Measurements from ENCODE around the gene TENM4. TPM values are rescaled to one million over a fixed set of nuclear protein-coding genes. Genes with fewer than 3 reads are reported as not detected.

Gene TENM4
- total RNA-seq, 2 experiments from 2014 or later: not detected

DNA sequence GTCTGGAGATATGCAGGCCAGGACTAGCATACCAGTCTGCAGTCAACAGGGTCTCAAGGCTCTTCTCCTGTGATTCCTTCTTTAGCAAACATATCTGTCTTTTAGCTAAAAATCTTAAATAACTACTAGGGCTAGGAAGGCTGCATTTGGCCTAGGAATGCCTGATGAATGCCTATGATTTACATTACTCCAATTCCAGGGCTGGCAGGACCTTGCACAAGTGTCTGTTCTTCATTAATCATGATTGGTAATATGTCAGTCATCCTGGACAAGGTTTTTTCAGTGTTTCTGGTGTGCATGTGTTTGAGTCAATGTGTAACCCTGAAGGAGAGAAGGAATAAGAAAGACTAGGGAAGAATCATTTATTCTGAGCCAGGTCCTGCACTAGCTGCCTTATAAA, 585.7 kb downstream of the TENM4 start:
- Mint-ChIP-seq H3K4me3 (no peak overlapping the region), H3K36me3 (no peaks in the 10 kb centered on the region), H3K4me1 (no peaks in the 10 kb centered on the region), H3K27me3 (peaks cover 3% of the 10 kb centered on the region), H3K9me3 (no peaks in the 10 kb centered on the region), H3K27ac (no peak overlapping the region)
- POLR2A ChIA-PET: no interaction called here
- DNase-seq: no peak
- no peak for ATAC-seq (ENCODE audit: low read depth)

DNA sequence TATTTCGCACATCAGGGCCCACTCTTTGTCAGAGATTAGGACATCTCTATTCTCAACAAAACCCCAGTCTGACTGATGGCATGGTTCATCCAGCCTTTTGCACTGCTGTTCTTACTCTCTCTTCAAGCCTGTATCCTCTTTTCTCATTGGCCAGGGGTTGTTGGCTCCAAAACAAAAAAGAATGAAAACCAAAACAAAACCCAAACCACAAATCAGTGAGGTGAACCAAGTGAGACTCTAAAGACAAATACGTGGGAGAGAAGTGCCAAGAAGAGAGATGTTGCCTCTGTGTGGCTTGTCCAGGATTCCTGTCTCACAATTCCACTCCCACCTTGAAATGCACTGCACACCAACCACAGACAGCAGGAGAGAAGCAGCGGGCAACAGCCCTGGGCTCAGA, 587.3 kb downstream of the TENM4 start:
- no peaks in the 10 kb centered on the region for H3K36me3 Mint-ChIP-seq
- peaks cover 3% of the 10 kb centered on the region for H3K27me3 Mint-ChIP-seq
- ATAC-seq (ENCODE audit: low read depth) (no peak), DNase-seq (no peak)
- no peaks in the 10 kb centered on the region for H3K4me1 Mint-ChIP-seq
- POLR2A ChIA-PET: no interaction called here
- no peak overlapping the region for H3K4me3 Mint-ChIP-seq
- H3K9me3 Mint-ChIP-seq: no peaks in the 10 kb centered on the region
- H3K27ac Mint-ChIP-seq: no peak overlapping the region

DNA sequence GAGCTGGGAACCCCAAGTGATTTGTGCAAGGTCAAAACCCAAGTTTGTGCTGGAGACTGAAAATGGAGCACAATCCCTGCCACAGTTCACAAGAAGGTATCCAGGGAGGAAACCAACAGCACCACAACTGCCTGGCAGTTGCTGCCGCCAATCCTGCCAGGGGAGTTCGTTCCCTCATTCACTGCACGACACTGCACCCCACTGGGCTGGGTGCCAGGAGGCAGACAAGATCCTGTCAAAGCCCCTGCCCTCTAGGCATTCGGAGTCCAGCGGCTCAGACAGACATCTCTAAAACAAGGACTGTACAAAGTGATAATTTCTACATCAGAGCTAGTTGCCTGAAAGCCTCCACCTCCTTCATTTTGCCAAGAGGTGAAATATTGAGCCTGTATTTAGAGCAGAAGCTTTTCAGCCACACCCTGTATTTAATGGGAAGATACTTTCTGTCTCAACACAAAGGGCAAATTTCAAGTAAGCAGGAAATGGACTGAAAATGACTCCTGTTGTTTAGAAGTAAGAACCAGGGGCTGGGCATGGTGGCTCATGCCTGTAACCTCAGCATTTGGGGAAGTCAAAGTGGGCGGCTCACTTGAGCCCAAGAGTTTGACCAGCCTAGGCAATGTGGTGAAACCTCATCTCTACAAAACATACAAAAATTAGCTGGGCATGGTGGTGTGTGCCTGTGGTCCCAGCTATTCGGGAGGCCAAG, 588.8 kb downstream of the TENM4 start:
- DNase-seq: no peak
- no peak overlapping the region for H3K4me3 Mint-ChIP-seq

DNA sequence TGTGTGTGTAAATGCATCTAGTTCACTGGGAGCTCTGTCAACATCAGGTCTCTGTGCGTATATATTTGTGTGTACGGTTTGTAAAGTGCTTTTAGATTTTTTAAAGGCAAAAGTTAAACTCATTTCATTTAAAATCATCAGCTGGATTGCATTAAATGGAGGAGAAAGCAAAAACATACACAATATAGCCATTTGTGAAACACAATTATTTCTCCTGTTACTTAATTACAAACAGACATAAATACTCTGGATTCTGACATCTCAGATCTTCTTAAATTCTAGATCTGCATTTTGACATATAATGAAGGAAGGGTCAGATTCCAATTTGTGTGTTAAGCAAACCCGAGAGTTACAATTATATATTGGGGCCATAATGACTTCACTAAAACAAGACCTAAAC, 590.8 kb downstream of the TENM4 start:
- Mint-ChIP-seq H3K4me3 (no peak overlapping the region), H3K36me3 (no peaks in the 10 kb centered on the region), H3K27me3 (peaks cover 5% of the 10 kb centered on the region), H3K9me3 (no peaks in the 10 kb centered on the region), H3K4me1 (no peaks in the 10 kb centered on the region), H3K27ac (no peak overlapping the region)
- no peak for DNase-seq
- POLR2A ChIA-PET: no interaction called here
- ATAC-seq (ENCODE audit: low read depth): no peak

More for the DNA sequence above, 588.8 kb downstream of the TENM4 start:
- Mint-ChIP-seq H3K27ac (no peak overlapping the region), H3K27me3 (peaks cover 3% of the 10 kb centered on the region), H3K9me3 (no peaks in the 10 kb centered on the region), H3K36me3 (no peaks in the 10 kb centered on the region), H3K4me1 (no peaks in the 10 kb centered on the region)
- POLR2A ChIA-PET: no interaction called here
- no peak for ATAC-seq (ENCODE audit: low read depth)

DNA sequence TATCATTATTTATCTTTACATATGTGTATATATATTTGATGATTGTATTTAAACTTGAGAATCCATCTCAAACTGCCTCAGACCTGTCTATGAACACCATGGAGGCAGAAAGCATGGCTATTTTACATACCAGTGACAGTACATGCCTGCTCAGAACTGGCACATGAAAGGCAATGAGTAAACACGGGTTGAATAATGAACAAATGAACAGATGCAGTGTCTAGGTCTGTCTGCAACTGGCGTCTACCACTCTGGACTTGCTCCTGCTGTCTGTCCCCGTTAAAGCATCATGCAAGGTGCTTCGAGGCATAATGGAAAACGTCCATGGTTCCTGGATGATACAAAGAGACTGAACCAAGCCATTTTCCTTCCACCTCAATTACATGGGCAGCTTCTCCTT, 594.6 kb downstream of the TENM4 start:
- Mint-ChIP-seq H3K9me3 (no peaks in the 10 kb centered on the region), H3K27ac (no peak overlapping the region), H3K27me3 (peaks cover 2% of the 10 kb centered on the region), H3K4me3 (no peak overlapping the region), H3K4me1 (no peaks in the 10 kb centered on the region), H3K36me3 (no peaks in the 10 kb centered on the region)
- POLR2A ChIA-PET: no interaction called here
- DNase-seq (no peak), ATAC-seq (ENCODE audit: low read depth) (no peak)

DNA sequence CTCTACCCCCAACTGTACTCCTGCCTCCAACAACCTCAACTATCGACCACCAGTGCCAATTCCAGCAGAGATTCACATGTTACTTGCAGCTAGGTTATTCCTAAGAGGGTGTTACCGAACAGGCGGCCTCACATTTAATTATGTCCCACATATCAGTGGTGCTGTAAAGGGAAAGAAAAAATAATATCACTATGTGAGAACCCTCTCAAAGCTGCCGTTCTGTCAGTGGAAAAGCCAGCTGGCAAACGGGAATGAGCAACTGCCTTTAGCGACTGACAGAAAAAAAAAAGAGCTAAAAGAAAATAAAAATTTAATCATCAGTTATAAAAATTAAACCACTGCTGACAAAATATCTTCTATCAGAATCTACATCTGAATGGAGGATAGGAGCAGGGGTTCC, 595.3 kb downstream of the TENM4 start:
- H3K27me3 Mint-ChIP-seq: peaks cover 2% of the 10 kb centered on the region
- no peak for DNase-seq
- ATAC-seq (ENCODE audit: low read depth): no peak
- no peak overlapping the region for H3K4me3 Mint-ChIP-seq
- H3K9me3 Mint-ChIP-seq: no peaks in the 10 kb centered on the region
- no peaks in the 10 kb centered on the region for H3K4me1 Mint-ChIP-seq
- no peak overlapping the region for H3K27ac Mint-ChIP-seq
- no peaks in the 10 kb centered on the region for H3K36me3 Mint-ChIP-seq
- POLR2A ChIA-PET: no interaction called here

DNA sequence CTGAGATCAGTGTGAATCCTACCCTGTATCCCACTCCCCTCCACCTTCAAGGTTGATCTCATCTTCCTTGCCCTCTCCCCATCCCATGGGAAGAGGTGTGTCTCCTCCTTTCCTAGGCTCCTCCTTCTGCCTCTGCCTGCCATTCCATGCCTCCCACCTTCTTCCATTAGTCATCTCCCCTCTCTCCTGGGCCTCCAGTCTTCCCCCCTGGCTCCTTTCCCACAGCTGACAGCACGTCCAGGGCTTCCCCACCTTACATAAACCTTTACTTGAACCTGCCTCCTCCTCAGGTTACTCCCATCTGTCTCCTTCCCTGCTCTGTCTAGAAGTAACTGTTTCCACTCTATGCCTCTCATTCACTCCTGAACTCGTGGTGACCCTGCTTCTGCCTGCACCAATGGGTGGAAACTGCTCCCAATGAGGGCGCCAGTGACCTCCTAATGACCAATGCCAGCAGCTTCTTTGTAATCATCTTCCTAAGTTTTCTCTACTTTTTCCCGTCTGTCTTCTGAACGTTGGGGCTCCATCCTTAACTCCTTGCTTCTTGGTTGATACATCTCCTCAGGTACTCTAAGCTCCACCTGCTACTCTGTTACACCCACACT, 599.3 kb downstream of the TENM4 start:
- no peaks in the 10 kb centered on the region for H3K9me3 Mint-ChIP-seq
- ATAC-seq (ENCODE audit: low read depth): no peak
- POLR2A ChIA-PET: no interaction called here
- H3K36me3 Mint-ChIP-seq: no peaks in the 10 kb centered on the region
- H3K27me3 Mint-ChIP-seq: no peaks in the 10 kb centered on the region
- H3K4me1 Mint-ChIP-seq: no peaks in the 10 kb centered on the region
- no peak overlapping the region for H3K27ac Mint-ChIP-seq
- no peak for DNase-seq
- no peak overlapping the region for H3K4me3 Mint-ChIP-seq

DNA sequence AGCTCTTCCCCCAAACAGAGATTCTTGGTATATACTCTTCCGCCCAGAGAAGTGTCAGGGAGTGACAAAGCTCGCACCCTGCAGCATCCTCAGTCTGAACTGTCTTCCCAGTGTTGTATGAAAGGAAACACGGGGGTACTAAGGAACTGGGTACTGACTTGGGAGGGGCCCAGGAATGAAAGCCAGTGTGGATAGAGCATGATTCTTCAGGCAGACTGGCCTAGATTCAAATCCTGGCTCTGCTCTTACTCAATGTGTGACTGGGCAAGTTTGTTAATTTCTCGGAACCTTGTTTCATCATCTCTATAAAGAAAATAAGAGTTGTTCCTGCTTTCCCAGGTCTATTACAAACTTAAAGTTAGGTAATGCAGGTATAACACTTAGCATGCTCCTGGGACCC, 600.2 kb downstream of the TENM4 start:
- Mint-ChIP-seq H3K27ac (no peak overlapping the region), H3K27me3 (peaks cover 3% of the 10 kb centered on the region), H3K4me3 (no peak overlapping the region), H3K9me3 (no peaks in the 10 kb centered on the region), H3K4me1 (no peaks in the 10 kb centered on the region), H3K36me3 (no peaks in the 10 kb centered on the region)
- no peak for ATAC-seq (ENCODE audit: low read depth)
- DNase-seq: no peak
- POLR2A ChIA-PET: no interaction called here

DNA sequence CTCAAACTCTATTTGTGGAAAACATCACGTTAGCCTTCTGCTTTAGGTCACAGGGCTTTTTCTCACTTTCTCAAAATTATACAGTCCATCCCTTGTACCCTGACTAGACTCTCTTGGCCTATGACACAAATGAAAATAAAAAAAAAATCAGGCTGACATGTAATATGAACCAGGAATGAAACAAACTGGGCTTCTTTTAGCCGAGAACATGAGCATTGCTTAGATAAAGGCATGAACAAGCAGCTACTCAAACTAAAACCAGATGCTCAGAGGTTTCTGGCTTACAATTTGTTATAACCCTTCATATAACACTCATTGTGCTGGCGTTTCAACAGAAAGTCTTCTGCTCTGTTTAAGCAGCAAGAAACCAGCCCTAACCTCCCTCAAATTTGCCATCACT, 600.6 kb downstream of the TENM4 start:
- Mint-ChIP-seq H3K27ac (no peak overlapping the region), H3K9me3 (no peaks in the 10 kb centered on the region)
- POLR2A ChIA-PET: no interaction called here

DNA sequence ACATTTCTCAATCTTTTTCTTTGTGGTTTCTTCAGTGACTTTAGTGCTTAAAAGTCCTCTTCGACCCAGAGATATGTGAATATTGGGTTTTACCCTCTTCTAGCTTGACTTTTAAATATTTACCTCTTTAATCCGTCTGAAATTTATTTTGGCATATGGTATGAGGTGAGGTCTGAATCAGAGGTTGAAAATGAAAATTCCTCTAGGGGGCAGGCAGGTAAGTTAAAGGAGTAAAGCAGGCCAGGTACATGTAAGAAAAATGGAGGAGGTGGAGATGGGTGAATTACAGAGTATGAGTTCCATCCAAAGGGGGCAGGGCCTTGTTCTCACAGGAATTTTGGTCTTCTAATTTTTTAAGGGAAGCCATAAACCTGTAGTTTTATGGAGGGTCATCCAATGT, 602.4 kb downstream of the TENM4 start:
- H3K9me3 Mint-ChIP-seq: no peaks in the 10 kb centered on the region
- POLR2A ChIA-PET: no interaction called here
- no peaks in the 10 kb centered on the region for H3K36me3 Mint-ChIP-seq
- H3K27ac Mint-ChIP-seq: no peak overlapping the region
- H3K4me3 Mint-ChIP-seq: no peak overlapping the region
- H3K4me1 Mint-ChIP-seq: no peaks in the 10 kb centered on the region
- ATAC-seq (ENCODE audit: low read depth): no peak
- DNase-seq: no peak
- H3K27me3 Mint-ChIP-seq: peaks cover 8% of the 10 kb centered on the region

More for the DNA sequence above, 600.6 kb downstream of the TENM4 start:
- ATAC-seq (ENCODE audit: low read depth): no peak
- Mint-ChIP-seq H3K4me1 (no peaks in the 10 kb centered on the region), H3K4me3 (no peak overlapping the region), H3K36me3 (no peaks in the 10 kb centered on the region), H3K27me3 (peaks cover 5% of the 10 kb centered on the region)
- DNase-seq: no peak

DNA sequence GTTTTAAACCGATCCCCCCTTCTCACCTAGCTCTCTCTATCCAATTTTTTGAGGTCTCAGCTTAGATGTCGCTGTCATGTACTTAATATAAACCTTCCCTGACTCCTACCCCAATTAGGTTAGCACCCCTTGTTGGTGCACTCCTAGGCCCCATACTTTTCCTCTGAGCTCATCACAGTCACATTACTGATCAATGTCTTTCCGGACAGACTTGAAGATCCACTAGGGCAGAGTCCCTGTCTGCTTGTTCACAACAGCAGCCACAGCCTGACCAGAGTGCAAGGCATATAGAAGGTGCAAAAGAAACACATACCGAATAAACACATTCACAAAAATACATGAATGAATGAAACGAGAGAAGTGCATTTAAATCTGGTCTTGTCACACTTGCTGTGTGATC, 605.2 kb downstream of the TENM4 start:
- no peaks in the 10 kb centered on the region for H3K36me3 Mint-ChIP-seq
- H3K9me3 Mint-ChIP-seq: no peaks in the 10 kb centered on the region
- DNase-seq (no peak), ATAC-seq (ENCODE audit: low read depth) (no peak)
- no peaks in the 10 kb centered on the region for H3K4me1 Mint-ChIP-seq
- no peak overlapping the region for H3K27ac Mint-ChIP-seq
- POLR2A ChIA-PET: no interaction called here
- H3K4me3 Mint-ChIP-seq: no peak overlapping the region
- peaks cover 12% of the 10 kb centered on the region for H3K27me3 Mint-ChIP-seq

DNA sequence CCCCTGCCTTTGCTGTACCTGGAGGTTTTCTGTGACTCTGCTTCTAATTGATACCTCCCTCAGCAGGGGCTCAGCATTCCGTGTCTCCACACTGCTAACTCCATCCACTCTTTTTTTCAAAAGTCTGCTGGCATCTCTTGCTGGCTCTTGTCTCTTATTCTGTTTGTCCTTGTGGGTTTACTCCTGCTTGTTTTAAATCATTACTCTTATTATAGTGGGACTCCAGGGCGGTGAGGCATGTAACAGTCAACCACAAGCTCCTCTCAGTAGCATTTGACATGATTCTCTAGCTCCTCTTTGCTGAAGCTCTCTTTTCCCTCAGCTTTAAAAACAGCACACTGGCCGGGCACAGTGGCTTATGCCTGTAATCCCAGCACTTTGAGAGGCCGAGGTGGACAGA, 605.9 kb downstream of the TENM4 start:
- DNase-seq (no peak), ATAC-seq (ENCODE audit: low read depth) (no peak)
- H3K27ac Mint-ChIP-seq: no peak overlapping the region

DNA sequence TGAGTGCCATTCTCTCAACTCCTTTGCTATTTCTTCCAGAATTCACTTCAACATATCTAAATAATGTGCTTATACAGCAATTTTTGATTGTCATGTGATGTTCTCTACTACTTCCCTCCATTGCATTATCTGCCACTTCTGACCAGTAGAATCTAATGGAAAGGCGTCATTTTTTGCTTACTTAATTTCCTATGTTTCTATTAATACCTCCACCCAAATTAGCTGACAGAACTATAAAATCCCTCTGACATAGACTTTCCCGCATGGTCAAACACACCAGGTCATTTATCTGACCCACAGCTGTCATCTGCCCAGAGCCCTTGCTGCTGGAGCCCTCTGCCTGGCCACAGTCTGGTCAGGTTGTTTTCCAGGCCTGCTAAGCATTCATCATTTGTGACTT, 607.6 kb downstream of the TENM4 start:
- H3K27me3 Mint-ChIP-seq: peaks cover 12% of the 10 kb centered on the region
- H3K27ac Mint-ChIP-seq: no peak overlapping the region
- H3K4me1 Mint-ChIP-seq: no peaks in the 10 kb centered on the region
- no peak for ATAC-seq (ENCODE audit: low read depth)
- no peak for DNase-seq
- H3K36me3 Mint-ChIP-seq: no peaks in the 10 kb centered on the region
- POLR2A ChIA-PET: no interaction called here
- no peaks in the 10 kb centered on the region for H3K9me3 Mint-ChIP-seq
- H3K4me3 Mint-ChIP-seq: no peak overlapping the region

More for the DNA sequence above, 605.9 kb downstream of the TENM4 start:
- POLR2A ChIA-PET: no interaction called here
- Mint-ChIP-seq H3K36me3 (no peaks in the 10 kb centered on the region), H3K4me1 (no peaks in the 10 kb centered on the region), H3K9me3 (no peaks in the 10 kb centered on the region), H3K4me3 (no peak overlapping the region), H3K27me3 (peaks cover 12% of the 10 kb centered on the region)

DNA sequence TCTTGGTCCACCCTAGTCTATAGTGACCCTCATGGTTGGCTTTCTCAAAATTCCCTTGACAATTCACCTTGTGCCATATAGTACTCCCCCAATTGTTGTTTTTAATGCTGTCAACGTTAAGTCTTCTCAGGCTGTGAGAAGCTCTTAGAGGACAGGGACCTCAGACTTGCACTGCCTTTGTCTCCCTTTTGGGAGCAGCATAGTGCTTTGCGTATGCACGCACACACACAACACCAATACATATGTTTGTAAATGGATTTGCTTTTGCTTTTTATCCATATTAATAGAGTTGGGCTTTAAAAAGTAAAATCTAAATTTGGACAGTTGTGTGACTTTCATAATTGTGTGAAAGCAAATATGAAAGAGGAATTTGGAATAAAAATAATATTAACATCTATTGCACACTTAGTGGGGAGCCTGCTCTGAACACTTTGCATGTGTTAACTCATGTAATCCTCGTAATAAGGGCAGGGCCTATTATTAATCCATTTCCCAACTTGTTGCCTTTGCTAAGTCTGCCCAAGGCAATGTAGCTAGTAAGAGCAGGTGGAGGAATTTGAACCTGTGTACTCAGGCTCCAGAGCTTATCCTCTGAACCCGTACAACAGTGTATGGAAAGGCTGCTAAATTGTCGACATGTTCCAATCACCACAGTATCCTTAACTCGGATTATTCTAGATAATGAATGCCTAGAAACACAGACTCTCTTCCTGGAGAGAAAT, 608.4 kb downstream of the TENM4 start:
- no peaks in the 10 kb centered on the region for H3K9me3 Mint-ChIP-seq
- POLR2A ChIA-PET: no interaction called here
- no peaks in the 10 kb centered on the region for H3K4me1 Mint-ChIP-seq
- H3K27ac Mint-ChIP-seq: no peak overlapping the region
- H3K36me3 Mint-ChIP-seq: no peaks in the 10 kb centered on the region
- peaks cover 12% of the 10 kb centered on the region for H3K27me3 Mint-ChIP-seq
- DNase-seq (no peak), ATAC-seq (ENCODE audit: low read depth) (no peak)
- no peak overlapping the region for H3K4me3 Mint-ChIP-seq
